UCSD-AML1 (cell line): ENCODE results near the gene RRP12.
"Not testable (repeated sequence)": the region's sequence is repeated elsewhere in the genome, so short reads cannot be mapped to it uniquely, and the experiment has no call there.

Source experiments
- DNase-seq: peaks from one replicate; lab custom pipeline; 2025; ENCODE audit not compliant: unreplicated experiment; lab: John Stamatoyannopoulos, UW

Gene RRP12

DNA sequence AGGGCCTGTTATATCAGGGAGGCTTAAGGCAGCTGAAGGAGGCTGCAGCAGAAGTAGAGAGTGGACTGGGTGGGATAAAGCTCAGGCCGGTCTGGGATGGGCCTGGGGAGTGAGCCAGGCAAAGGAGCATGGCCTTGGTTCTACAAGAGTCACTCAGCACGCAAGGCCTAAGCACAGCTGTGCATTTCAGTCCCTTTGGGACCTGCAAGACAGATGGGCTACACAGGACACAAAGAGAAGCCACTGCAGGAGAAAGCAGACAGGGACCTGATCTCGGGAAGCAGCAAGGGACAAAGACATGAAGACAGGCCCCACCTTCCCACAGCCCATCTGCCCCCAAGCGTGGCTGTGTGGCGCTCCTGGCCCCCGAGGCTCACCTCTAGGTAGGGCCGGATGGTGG is 29.4 kb downstream of the RRP12 start:
- DNase-seq, result no peak

DNA sequence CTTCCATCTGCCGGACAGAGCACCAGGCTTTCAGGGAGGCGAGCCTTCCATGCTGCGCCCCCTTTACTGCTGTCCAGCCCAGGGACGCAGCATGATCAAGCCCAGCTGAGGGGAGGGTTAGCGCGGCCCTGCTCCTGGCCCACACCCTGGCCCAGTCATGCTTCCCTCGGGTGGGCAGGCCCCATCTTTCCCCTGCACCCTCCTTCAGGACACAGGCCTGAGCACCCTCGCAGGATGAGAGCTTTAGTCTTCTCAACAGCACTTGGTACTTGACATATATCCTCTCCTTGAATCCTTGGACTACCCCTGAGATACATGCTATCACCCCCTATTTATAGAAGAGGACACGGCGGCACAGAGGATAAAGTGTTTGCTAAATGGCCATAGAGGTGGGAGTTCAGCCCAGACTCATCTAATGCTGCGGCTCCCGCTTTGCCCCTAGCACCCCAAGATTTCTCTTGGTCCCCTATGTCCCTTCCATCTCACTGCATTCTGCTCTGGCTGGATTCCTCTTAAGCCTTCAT is 34.0 kb downstream of the RRP12 start:
- DNase-seq, result no peak

DNA sequence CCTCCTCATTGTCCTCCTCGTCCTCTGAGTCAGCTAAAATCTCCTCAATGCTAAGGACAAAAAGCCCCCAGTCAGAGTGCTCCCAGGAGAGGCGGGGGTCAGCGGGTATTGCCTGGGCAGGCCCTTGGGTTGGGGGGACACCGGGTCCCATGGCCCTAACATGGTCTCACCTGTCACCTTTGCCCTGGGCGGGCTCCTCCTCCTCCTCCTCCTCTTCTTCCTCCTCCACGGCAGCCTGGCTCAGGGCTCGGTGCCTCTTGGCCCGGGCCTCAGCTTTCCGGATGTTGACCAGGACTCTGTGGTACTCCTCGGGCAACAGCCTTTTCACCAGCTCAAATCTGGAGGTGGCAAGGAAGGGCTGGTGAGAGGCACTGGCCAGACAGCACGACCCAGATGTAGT is 34.6 kb downstream of the RRP12 start:
- no peak for DNase-seq

DNA sequence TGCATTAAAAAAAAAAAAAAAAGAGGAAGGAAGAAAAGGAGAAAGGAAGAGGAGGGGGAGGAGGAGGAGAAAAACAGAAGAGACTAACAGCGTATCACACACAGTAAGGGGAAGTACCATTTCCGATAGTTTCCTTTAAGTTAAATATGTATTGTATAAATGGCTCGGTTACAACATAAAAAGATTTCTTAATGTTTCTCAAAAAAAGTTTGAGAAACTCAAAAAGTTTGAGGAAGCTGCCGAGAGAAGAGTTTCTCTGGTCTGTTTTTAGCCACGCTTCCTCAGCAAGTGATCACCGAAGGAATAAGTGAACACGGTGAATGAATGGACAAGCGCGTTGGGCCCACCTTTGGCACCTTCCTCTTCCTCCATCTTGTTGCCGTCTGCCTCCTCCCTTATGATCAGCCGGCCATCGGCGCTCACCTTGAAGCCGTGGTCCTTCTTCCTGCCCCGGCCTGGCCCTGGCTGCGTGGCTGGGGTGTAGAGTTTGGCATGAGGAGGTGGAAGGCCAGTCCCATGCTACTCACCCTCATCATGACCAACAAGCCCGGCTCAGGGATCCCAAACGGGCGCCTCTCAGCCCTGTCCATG is 35.3 kb downstream of the RRP12 start:
- DNase-seq, result peak; percentile 35

DNA sequence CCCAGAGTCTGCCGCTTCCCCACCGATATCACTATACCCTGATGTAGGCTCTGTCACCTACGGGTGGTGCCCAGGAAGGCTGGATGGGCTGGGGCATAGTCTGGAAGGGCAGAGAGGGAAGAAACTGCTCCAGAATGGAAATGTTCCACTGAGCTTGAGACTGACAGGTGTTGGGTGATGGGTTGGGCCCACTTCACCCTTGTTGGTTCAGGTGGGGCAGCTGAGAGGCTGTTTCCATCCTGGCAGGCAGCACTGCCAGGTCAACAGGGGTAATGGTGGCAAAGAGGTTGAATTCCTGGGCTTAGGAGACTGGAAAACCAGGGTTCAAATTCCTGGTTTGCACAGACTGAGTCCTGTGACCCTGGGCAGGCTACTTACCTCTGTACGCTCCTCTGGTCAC is 38.1 kb downstream of the RRP12 start:
- no peak for DNase-seq

DNA sequence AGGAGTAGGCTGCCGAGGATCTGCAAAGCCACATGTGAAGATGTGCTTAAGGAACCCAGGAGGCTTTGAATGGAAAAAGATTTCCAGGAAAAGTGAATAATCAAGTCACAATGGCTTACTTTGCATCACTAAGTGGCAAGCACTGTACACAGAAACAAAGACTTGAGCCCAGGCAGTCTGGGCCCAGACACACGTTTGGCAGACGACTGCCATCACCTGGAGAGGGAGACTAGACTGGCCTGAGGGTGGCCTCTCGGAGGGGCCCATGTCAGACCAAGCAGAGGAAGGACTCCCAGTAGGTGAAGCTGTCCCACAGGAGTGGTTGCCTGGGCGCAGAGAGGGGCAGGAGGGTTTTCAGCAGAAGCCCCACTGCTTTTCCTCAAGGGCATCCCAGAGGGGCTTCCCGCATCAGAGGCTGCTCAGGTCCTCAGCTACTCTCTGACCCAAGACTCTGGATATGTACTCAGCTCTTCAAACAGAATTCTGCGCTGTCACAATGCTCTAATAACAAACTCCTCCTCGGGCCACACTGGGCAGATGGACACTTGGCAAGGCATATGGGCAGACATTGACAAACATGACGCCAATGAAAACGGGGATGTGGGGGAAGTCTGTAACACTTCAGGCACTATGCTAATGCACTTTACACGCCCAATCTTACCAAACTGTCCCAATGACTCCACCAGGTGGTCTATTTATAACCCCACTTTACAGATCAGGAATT is 38.7 kb downstream of the RRP12 start:
- no peak for DNase-seq

DNA sequence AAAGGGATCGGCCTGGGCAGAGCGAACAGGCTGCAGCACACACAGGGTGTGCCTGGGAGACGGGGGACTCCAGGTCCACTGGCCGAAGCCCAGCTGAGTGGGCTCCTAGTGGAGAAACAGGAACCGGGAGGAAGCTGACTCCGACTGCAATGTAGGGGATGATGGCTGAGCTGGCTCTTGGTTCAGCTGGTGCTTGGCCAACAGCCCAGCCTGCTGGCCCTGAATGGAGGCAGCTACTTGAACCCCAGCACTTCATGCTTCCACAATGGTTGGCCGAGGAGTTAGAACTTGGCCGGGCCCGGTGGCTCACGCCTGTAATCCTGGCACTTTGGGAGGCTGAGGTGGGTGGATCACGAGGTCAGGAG is 39.6 kb downstream of the RRP12 start:
- DNase-seq, result no peak

DNA sequence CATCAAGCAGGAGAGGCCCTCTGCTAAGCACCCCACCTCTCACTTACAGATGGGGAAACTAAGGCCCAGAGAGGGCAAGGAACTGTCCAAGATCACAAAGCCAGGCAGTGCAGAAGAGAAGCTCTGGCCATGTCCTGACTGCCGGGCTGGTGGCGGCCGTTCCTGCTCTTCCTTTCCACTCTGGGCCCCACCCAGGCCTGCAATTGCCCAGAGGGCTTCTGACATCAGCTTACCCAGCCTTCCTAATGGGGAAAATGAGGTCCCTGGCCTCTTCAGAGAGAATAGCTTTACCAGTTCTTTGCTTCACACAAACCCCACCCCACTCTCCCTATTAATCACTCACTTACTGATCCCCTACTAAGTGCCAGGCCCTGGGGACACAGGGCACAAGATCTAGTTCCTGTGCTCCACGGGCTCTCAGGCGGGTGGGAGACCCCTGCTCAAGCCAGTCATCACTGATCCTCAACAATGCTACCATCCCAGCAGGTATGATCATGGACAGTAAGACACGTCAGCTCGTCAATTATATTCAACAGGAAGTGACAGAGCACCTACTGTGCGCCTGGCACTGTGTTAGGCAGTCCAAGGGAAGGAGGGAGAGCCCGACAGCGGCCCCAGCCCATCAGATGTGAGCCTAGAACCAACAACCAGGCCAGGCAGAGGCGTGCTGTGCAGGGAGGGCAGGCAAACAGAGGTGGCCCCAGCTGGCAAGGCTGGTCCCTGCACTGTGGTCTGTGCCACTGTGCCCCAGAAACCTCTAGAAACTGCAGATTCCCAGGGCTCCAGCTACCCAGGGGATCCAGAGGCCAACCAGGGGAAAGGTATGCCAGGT is 40.2 kb downstream of the RRP12 start:
- no peak for DNase-seq

DNA sequence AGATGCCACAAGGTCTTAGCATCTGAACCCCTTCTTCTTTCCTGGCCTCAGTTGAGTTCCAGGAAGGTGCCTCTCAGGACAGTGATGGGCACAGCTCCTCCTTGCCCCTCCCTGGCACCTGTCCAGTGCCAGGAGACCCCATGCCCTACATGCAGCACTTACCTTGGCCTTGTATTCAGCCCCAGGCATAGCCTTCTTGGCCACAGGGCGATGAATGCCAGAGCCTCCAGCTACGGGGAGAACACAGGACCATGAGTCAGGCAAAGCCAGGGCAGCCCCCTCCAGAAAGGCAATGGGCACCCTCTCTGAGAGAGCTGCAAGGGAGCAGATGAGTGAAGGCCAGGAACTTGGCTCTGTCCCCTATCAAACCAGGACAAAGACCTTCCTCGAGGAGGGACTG is 42.4 kb downstream of the RRP12 start:
- DNase-seq, result no peak

DNA sequence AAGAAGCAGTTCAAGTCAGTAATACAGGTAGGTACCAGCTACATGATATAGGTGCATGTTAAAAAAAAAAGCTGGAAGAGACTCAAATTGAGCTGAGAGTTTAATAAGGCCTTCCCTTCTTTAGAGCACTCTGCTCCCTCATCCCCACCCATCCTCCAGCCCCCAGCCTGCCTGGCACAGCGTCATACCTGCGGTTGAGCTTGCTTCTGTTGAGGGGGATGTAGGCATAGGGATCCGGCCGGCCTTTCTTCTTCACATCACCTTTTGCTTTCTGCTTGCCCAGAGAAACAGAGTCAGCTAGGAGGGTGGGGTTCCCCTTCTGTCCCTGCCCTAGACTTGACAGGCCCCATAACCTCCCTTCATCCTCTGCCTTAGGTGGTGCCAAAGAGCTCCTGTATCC is 42.8 kb downstream of the RRP12 start:
- no peak for DNase-seq

DNA sequence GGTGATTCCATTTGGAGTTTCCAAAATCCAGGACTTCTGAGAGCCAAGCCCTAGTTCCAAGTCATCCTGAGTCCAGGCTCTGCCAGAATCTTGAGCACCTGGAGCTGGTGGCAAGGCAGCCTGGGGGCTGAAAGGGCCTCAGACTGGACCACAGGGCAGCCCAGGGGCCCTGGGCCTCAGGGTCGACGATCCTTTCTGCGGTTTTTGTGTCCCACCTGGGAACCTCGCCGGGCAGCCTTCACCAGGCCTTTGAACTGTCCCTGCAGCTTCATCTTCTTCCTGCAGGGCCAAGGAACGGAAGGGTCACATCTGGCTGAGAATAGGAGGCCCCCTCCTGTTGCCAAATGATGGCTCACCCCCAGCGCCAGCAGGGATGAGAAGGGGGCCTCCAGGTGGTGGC is 44.2 kb downstream of the RRP12 start:
- DNase-seq, result no peak

DNA sequence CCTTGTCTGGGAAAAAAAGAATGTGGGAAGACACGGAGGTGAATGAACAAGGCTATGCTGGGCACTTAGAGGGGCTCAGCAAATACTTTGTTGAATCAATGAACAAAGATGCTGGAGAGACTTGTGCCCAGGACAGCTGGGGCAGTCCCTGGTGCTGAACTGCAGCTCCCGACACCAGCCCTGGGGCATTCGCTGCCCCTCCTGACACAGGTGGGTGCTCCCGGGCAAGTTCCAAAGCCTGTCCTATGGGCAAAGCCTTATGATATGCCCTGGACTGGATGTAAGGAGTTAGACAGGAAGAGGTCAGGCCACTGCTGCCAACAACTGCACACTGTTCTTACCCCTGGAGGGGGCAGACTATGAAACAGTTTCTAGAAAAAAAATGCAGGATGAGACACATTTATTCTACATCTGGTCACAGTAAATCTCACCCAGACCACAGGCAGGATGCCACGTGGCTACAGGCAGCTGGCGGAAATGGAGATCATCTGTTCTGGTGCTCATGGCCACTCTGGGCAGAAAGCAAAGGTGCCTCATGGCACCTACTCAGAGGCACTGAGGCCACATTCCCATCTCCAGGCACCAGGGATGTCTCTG is 44.7 kb downstream of the RRP12 start:
- DNase-seq, result peak; percentile 48

DNA sequence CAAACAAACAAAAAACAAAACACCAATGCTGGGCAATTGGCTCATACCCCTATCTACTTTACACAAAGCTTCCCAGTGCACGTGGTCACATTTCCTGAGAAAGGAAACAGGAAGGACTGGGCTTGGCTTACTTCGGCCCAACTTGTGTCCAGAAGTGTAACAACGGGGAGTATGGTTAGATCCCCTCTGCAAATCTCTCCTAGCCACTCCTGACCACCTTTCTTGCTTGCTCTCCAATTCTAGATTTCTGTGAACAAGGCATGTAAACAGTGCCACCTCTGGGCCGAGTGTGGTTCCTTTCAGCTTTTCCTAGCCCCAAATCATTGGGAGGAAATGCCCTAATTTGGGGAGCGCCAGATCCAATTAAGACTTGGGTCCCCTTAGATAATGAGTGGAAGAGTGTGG is 45.6 kb downstream of the RRP12 start:
- peak; percentile 39 for DNase-seq

DNA sequence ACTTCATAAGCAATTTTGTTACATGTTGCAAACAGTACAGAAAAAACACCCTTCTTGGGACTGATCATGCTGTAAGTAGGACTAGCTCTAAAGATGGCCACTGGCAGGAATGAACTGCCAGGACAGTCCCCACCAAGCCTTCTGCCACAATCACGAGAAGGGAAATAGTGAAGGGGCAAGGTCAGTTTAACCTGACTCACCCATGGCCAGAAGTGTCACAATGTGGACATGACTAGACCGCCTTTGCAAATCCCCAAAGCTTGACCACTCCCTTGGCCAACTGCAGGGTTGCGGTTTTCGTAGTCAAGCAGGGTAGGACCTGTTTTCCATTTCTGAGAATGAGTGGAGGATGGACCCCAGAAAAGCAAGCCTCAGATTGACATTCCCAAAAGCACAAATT is 47.2 kb downstream of the RRP12 start:
- DNase-seq, result no peak

DNA sequence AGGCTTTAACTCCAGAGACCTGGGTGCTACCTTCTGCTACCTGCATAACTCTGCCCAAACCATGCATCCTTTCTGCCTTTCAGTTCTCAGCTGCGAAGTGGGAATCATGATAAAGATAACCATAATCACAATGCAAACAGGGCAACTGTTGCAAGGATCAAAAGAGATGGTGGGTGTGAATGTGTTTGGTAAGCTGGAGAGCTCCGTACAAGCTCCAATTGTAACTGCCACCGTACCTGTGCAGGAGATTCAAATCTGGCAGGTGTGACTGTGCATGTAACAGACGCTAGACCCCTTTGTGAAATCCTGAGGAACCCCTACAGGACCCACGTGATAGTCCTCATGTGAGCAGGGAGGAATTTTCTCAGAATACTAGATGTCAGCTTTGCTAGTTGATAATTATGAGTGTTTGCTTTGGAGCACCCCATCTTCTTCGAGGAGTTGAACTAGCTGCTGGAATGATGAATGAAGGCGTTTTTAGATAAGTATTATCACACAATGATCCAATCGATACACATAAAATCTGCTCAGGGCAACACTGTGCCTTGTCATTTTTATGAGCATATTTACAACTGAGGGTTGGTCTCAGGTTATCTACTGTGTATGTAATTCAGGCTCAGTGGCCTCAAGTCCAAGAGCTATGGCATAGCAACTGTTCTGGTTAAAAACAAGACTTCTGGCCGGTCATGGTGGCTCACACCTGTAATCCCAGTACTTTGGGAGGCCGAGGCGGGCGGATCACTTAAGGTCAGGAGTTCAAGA is 51.2 kb downstream of the RRP12 start:
- DNase-seq, result no peak

DNA sequence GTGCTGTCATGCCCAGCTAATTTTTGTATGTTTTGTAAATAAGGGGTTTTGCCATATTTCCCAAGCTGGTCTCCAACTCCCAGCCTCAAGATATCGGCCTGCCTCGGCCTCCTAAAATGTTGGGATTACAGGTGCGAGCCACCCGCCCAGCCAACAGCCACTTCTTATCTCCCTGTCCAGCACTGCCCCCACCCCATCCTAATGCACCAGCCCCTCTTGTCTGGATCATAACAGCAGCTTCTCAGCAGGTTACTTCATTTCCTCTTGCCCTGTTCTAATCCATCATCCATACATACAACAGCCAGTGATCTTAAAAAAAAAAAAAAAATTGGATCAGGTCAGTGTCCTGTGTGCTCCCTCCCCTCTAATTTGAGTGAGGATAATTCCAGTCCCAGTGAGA is 53.8 kb downstream of the RRP12 start:
- DNase-seq, result no peak

DNA sequence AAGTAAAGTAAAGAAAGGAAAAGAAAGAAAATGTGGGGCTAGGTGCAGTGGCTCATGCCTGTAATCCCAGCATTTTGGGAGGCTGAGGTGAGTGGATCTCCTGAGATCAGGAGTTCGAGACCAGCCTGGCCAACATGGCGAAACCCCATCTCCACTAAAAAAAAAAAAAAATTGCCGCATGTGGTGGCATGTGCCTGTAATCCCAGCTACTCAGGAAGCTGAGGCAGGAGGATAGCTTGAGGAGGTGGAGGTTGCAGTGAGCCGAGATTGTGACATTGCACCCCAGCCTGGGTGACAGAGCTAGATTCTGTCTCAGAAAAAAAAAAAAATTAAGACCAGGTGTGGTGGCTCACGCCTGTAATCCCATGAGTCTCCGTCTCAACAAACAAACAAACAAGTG is 57.5 kb downstream of the RRP12 start:
- DNase-seq, result not testable (repeated sequence)

DNA sequence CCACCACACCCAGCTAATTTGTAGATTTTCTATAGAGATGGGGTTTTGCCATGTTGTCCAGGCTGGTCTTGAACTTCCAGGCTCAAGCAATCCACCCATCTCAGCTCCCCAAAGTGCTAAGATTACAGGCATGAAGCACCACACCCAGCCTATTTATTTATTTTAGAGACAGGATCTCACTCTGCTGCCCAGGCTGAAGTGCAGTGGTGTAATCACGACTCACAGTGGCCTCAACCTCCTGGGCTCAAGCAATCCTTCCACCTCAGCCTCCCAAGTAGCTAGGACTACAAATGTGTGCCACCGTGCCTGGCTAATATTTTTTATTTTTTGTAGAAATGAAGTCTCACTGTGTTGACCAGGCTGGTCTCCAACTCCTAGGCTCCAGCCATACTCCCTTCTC is 59.7 kb downstream of the RRP12 start:
- no peak for DNase-seq

DNA sequence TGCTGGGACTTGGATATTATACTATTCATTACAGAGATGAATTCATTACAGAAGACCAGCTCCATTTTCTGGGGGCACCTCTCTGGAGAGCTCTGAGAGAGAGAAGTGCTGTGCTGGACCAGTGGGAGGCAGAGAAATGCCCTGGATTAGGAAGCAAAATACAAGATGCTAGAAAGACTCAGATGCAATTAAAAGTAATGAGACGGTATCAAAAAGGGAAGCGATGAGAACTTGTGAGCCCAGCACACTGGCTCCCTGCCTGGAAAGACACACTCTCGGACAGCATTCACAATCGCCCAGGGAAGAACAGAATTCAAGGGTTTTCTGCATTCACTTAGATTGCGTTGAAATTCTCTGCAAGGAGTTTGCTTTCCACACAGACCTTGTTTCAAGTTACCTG is 63.1 kb downstream of the RRP12 start:
- DNase-seq, result no peak

DNA sequence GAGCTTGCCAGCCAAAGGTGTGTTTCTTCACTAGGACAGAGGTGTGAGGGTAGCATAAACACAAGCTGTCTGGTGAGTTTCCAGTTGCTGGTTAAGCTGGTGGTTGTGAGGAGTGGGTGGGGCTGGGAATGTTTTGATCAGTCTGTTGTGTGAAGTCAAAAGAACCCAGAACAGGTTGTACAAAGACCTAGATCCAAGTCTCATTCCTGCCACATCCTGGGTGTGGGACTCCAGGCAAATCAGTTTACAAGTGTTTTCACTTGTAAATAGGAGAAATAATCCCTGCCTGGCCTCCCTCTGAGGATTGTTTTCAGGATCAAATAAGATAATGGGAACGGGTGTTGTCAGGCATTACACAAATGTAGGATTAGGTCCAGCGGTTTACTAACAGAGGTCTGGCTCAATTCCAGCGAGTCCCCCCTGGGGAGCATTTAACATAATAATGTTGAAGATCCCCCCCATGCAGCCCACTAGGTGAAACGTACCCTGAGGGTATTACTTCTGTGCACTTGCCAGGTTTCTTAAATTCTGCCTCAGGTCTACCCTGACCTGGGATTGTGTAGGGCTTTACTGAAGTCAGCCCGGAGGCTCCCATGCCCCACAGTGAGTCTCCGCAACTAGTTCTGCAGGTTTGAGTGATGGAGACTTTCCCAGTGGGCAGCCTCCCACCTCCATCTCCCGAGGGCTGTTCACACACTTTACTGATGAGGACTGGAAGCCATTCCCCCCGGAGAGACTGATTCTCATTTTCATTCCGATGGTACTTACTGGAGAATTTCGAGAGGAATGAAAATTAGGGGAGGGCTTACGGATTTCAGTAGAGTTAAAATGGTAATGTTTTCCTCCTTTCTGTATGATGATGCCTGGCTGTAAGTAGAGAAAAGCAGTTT is 64.0 kb downstream of the RRP12 start:
- no peak for DNase-seq
